Karpas-422 (cell line): Measurements from ENCODE around the gene RIPOR3. TPM values are rescaled to one million over a fixed set of nuclear protein-coding genes. Genes with fewer than 3 reads are reported as not detected.
"Not testable (repeated sequence)": the region's sequence is repeated elsewhere in the genome, so short reads cannot be mapped to it uniquely, and the experiment has no call there.

Source experiments
- DNase-seq: peaks from one replicate; pipeline ENCODE4 v3.0.0-alpha.2; 2015
- H2AFZ ChIP-seq: fragments of 200-600 bp; sonication (generic); 2 replicates; pipeline ENCODE4 v1.6.1; 2014; ENCODE audit warnings: antibody characterized with exemption, low read length, mixed read lengths
- H3K27ac ChIP-seq: fragments of 200-600 bp; sonication (generic); 2 replicates; pipeline ENCODE4 v1.5.1; 2014; ENCODE audit warnings: mild to moderate bottlenecking, low read length, moderate library complexity
- H3K27me3 ChIP-seq: fragments of 200-600 bp; sonication (generic); 2 replicates; pipeline ENCODE4 v1.6.1; 2014; ENCODE audit warnings: low read length, mixed read lengths
- H3K36me3 ChIP-seq: fragments of 200-600 bp; sonication (generic); 2 replicates; pipeline ENCODE4 v1.6.1; 2014; ENCODE audit warnings: low read length, mixed read lengths; ENCODE audit not compliant: insufficient read depth
- H3K4me1 ChIP-seq: fragments of 200-600 bp; sonication (generic); 2 replicates; pipeline ENCODE4 v1.6.1; 2014; ENCODE audit warnings: mild to moderate bottlenecking, low read length, mixed read lengths
- H3K4me2 ChIP-seq: fragments of 200-600 bp; sonication (generic); 2 replicates; pipeline ENCODE4 v1.6.1; 2014; ENCODE audit warnings: low read length, low read depth, mild to moderate bottlenecking; ENCODE audit not compliant: poor library complexity, severe bottlenecking
- H3K4me3 ChIP-seq: fragments of 200-600 bp; sonication (generic); 2 replicates; pipeline ENCODE4 v1.5.1; 2014; ENCODE audit warnings: mild to moderate bottlenecking, antibody characterized with exemption, low read length, mixed read lengths
- H3K79me2 ChIP-seq: fragments of 200-600 bp; sonication (generic); 2 replicates; pipeline ENCODE4 v1.6.1; 2014; ENCODE audit warnings: mild to moderate bottlenecking, low read length, mixed read lengths
- H3K9ac ChIP-seq: fragments of 200-600 bp; sonication (generic); 2 replicates; pipeline ENCODE4 v1.6.0; 2014; ENCODE audit warnings: low read length
- H3K9me2 ChIP-seq: fragments of 200-600 bp; sonication (generic), shearing (Covaris generic); replicated peaks from 2 replicates; pipeline ENCODE4 v1.6.0; 2014; ENCODE audit warnings: mild to moderate bottlenecking, low read length, moderate library complexity; ENCODE audit not compliant: insufficient read depth
- H3K9me3 ChIP-seq: fragments of 300-700, 200-600 bp; sonication (generic); 2 replicates; pipeline ENCODE4 v1.6.1; 2014; ENCODE audit warnings: low read length, mixed read lengths
- H4K20me1 ChIP-seq: fragments of 200-600 bp; sonication (generic); 2 replicates; pipeline ENCODE4 v1.6.1; 2014; ENCODE audit warnings: mild to moderate bottlenecking, antibody characterized with exemption, low read length, low read depth; ENCODE audit not compliant: insufficient read depth
- total RNA-seq: library from RNA; depleted of rRNA; stranded (reverse); fragments of >200 nt; shearing (Covaris generic); gene quantifications from 2 replicates; pipeline ENCODE4 v1.2.3, GENCODE V29; 2014; ENCODE audit warnings: low replicate concordance

RIPOR3 gene
- total RNA-seq, 1 experiment from 2014 or later = not detected

- no peaks in the 10 kb centered on the region for H3K4me1 ChIP-seq
- no peaks in the 10 kb centered on the region for H4K20me1 ChIP-seq
- DNase-seq = no peak
- H3K9me2 ChIP-seq = no peaks in the 10 kb centered on the region
- H3K27ac ChIP-seq = no peak overlapping the region
- no peaks in the 10 kb centered on the region for H3K36me3 ChIP-seq
- no peak overlapping the region for H3K4me2 ChIP-seq
- H3K9ac ChIP-seq = no peak overlapping the region
- no peak overlapping the region for H3K4me3 ChIP-seq
- no peak overlapping the region for H2AFZ ChIP-seq
- no peaks in the 10 kb centered on the region for H3K79me2 ChIP-seq
- H3K27me3 ChIP-seq = no peaks in the 10 kb centered on the region
- H3K9me3 ChIP-seq = peaks cover 5% of the 10 kb centered on the region
These were observed 45.9 kb downstream of the RIPOR3 start for GRCh38 chr20:50645253-50646068.

GRCh38 chr20:50642288-50642803 is 49.0 kb downstream of the RIPOR3 start:
- peaks cover 5% of the 10 kb centered on the region for H3K9me3 ChIP-seq
- H3K9me2 ChIP-seq = no peaks in the 10 kb centered on the region
- no peak overlapping the region for H3K4me3 ChIP-seq
- no peak overlapping the region for H3K9ac ChIP-seq
- H3K79me2 ChIP-seq = no peaks in the 10 kb centered on the region
- H3K27ac ChIP-seq = no peak overlapping the region
- H3K4me1 ChIP-seq = no peaks in the 10 kb centered on the region
- H3K27me3 ChIP-seq = no peaks in the 10 kb centered on the region
- no peak overlapping the region for H3K4me2 ChIP-seq
- H4K20me1 ChIP-seq = no peaks in the 10 kb centered on the region
- DNase-seq = no peak
- no peaks in the 10 kb centered on the region for H3K36me3 ChIP-seq
- H2AFZ ChIP-seq = no peak overlapping the region

GRCh38 chr20:50641625-50642287 is 49.6 kb downstream of the RIPOR3 start:
- not testable (repeated sequence) for H3K27ac ChIP-seq, H3K4me1 ChIP-seq, H3K4me2 ChIP-seq, H4K20me1 ChIP-seq, DNase-seq, H3K4me3 ChIP-seq, H3K36me3 ChIP-seq, H3K9ac ChIP-seq, H3K9me2 ChIP-seq, H3K79me2 ChIP-seq, H3K27me3 ChIP-seq, H2AFZ ChIP-seq, H3K9me3 ChIP-seq

- H3K4me3 ChIP-seq, H3K27me3 ChIP-seq, H3K79me2 ChIP-seq, H3K9ac ChIP-seq, H3K4me1 ChIP-seq, H4K20me1 ChIP-seq, H3K36me3 ChIP-seq, H3K4me2 ChIP-seq, DNase-seq, H3K27ac ChIP-seq, H2AFZ ChIP-seq, H3K9me3 ChIP-seq, H3K9me2 ChIP-seq: not testable (repeated sequence)
These were observed 51.2 kb downstream of the RIPOR3 start for GRCh38 chr20:50639971-50640711.

GRCh38 chr20:50638015-50638847 is 53.1 kb downstream of the RIPOR3 start:
- not testable (repeated sequence) for H3K9ac ChIP-seq, H4K20me1 ChIP-seq, H3K4me2 ChIP-seq, H3K27me3 ChIP-seq, H3K27ac ChIP-seq, H3K79me2 ChIP-seq, H3K4me3 ChIP-seq, H3K9me3 ChIP-seq, H2AFZ ChIP-seq, DNase-seq, H3K4me1 ChIP-seq, H3K36me3 ChIP-seq, H3K9me2 ChIP-seq

GRCh38 chr20:50636601-50637540 is 54.5 kb downstream of the RIPOR3 start:
- Histone ChIP-seq H4K20me1 (no peaks in the 10 kb centered on the region), H3K36me3 (no peaks in the 10 kb centered on the region), H3K9me2 (no peaks in the 10 kb centered on the region), H3K27me3 (no peaks in the 10 kb centered on the region), H3K4me3 (no peak overlapping the region), H2AFZ (no peak overlapping the region), H3K27ac (no peak overlapping the region), H3K9me3 (no peaks in the 10 kb centered on the region), H3K4me2 (no peak overlapping the region), H3K4me1 (no peaks in the 10 kb centered on the region), H3K9ac (no peak overlapping the region), H3K79me2 (no peaks in the 10 kb centered on the region)
- no peak for DNase-seq
